Esophagus muscularis mucosa (tissue), 4 donors: ENCODE measurements around the gene PRM1.

ENCODE experiments used
- CTCF ChIP-seq, 3 experiments: fragments of 200-600 bp in 2 of 3; fragments of 450-650 bp in 1 of 3; sonication (generic) in 2 of 3; IDR thresholded peaks; one replicate each; pipeline ENCODE4 v1.5.1; 2017 to 2019; ENCODE audit warnings: antibody characterized with exemption in 3 of 3, mild to moderate bottlenecking in 2 of 3, moderate library complexity in 1 of 3
- EP300 ChIP-seq: sonication (generic); formaldehyde crosslinking; IDR thresholded peaks from one replicate; pipeline ENCODE4 v1.6.1; 2017; ENCODE audit warnings: antibody characterized with exemption
- POLR2AphosphoS5 ChIP-seq, 2 donors: sonication (generic); formaldehyde crosslinking; IDR thresholded peaks; one replicate each; pipeline ENCODE4 v1.6.1; 2017; ENCODE audit warnings: antibody characterized with exemption in 2 of 2

GRCh38 chr16:11240636-11241473, 40.3 kb downstream of the PRM1 start:
- no peak for TF ChIP-seq CTCF (IDR thresholded peaks at IDR 0.05)
- TF ChIP-seq EP300, result no peak
- TF ChIP-seq POLR2AphosphoS5 (IDR thresholded peaks at IDR 0.05), result no peak
